Glutamatergic neuron (in vitro differentiated cells): ENCODE results near the gene TWIST2. TPM values are rescaled to one million over a fixed set of nuclear protein-coding genes. Genes with fewer than 3 reads are reported as not detected.

Source experiments
- DNase-seq: peaks from one replicate; pipeline ENCODE4 v3.0.0; 2022
- H3K27ac Mint-ChIP-seq: one replicate; pipeline ENCODE4 v1.8.0; 2020; ENCODE audit warnings: mild to moderate bottlenecking, mixed read lengths, inconsistent platforms; ENCODE audit not compliant: unreplicated experiment
- H3K27me3 Mint-ChIP-seq: one replicate; pipeline ENCODE4 v1.8.0; 2020; ENCODE audit warnings: mild to moderate bottlenecking, moderate library complexity, mixed read lengths, inconsistent platforms; ENCODE audit not compliant: unreplicated experiment
- H3K36me3 Mint-ChIP-seq: one replicate; pipeline ENCODE4 v1.8.0; 2020; ENCODE audit warnings: mild to moderate bottlenecking, mixed read lengths, inconsistent platforms; ENCODE audit not compliant: unreplicated experiment
- H3K4me1 Mint-ChIP-seq: one replicate; pipeline ENCODE4 v1.8.0; 2020; ENCODE audit warnings: mild to moderate bottlenecking, low read depth, mixed read lengths, inconsistent platforms; ENCODE audit not compliant: unreplicated experiment
- H3K4me3 Mint-ChIP-seq: one replicate; pipeline ENCODE4 v1.8.0; 2020; ENCODE audit warnings: mild to moderate bottlenecking, mixed read lengths, inconsistent platforms; ENCODE audit not compliant: unreplicated experiment
- H3K9me3 Mint-ChIP-seq: one replicate; pipeline ENCODE4 v1.8.0; 2020; ENCODE audit warnings: mild to moderate bottlenecking, moderate library complexity, mixed read lengths, inconsistent platforms; ENCODE audit not compliant: unreplicated experiment
- total RNA-seq: library from RNA; stranded (reverse); fragmentation: NEBNext Ultra II Directional; extraction: Animal tissue kit (Norgen Biotek cat#: 25700); gene quantifications from one replicate; pipeline ENCODE4 v1.2.1, GENCODE V29; 2021; ENCODE audit not compliant: unreplicated experiment
- TF ChIP-seq, protein P1 (sequence below): fragments of 200-600 bp; sonication (generic); IDR thresholded peaks from one replicate; pipeline ENCODE4 v1.5.0; 2021; ENCODE audit not compliant: partially characterized antibody, unreplicated experiment

Gene TWIST2
- total RNA-seq, 1 donor from 2014 or later = not detected

DNA sequence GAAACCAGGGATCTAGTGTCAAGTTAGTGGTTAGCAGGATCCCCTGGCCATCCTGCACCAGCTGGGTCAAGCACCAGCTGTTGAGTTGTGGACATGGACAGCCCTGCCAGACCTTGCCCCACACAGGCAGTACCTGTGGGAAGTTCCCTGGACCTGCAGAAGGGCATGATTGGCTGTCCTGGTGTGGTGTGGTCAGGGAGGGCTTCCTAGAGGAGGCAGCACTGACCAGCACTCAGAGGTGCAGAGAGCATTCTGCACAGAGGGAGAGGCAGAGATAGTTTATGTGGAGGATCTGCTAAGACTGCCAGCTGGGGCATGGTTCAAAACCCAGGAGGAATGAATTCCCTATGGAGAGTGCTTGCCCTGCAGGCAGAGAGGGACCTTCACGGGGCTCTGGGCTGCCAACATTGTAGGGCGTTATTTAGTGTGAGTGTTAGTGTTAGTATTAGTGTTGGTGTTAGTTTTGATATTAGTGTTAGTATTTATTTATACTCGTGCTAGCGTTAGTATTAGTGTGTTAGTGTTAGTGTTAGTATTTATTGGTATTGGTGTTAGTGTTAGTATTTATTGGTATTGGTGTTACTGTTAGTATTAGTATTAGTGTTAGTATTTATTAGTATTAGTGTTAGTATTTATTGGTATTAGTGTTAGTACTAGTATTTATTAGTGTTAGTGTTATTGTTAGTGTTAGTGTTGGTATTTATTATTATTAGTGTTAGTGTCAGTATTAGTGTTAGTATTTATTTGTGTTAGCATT lies 31.9 kb downstream of the TWIST2 start:
- Mint-ChIP-seq H3K4me1 (no peaks in the 10 kb centered on the region), H3K36me3 (no peaks in the 10 kb centered on the region), H3K9me3 (peaks cover 1% of the 10 kb centered on the region), H3K27me3 (peaks cover 7% of the 10 kb centered on the region), H3K27ac (no peak overlapping the region), H3K4me3 (no peak overlapping the region)
- TF ChIP-seq, protein P1, sequence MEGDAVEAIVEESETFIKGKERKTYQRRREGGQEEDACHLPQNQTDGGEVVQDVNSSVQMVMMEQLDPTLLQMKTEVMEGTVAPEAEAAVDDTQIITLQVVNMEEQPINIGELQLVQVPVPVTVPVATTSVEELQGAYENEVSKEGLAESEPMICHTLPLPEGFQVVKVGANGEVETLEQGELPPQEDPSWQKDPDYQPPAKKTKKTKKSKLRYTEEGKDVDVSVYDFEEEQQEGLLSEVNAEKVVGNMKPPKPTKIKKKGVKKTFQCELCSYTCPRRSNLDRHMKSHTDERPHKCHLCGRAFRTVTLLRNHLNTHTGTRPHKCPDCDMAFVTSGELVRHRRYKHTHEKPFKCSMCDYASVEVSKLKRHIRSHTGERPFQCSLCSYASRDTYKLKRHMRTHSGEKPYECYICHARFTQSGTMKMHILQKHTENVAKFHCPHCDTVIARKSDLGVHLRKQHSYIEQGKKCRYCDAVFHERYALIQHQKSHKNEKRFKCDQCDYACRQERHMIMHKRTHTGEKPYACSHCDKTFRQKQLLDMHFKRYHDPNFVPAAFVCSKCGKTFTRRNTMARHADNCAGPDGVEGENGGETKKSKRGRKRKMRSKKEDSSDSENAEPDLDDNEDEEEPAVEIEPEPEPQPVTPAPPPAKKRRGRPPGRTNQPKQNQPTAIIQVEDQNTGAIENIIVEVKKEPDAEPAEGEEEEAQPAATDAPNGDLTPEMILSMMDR = no peak
- no peak for DNase-seq

DNA sequence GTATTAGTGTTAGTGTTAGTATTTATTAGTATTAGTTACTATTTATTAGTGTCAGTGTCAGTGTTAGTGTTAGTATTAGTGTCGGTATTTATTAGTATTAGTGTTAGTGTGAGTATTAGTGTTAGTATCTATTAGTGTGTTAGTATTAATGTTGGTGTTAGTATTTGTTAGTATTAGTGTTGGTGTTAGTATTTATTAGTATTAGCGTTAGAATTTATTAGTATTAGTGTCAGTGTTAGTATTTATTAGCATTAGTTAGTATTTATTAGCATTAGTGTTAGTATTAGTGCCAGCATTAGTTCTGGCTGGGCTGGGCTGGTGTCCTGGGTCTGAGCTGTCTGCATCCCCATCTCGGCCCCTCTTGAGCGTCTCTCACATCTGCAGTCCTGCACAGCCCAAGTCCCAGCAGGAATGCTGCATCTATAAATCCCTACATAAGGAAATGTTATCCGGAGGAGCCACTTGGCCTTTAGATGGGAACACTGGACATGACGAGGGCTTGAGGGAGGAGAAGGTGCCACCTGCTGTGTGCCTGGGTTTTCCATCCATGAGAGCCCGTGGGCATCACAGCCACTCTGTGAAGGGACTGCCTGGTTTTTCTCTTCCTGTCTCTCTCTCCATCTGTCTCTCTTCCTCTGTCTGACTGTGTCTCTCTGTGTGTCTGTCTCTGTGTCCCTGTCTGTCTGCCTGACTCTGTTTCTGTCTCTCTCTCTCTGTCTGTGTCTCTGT lies 33.6 kb downstream of the TWIST2 start:
- DNase-seq = no peak
- TF ChIP-seq, protein P1 = no peak
- Mint-ChIP-seq H3K4me3 (no peak overlapping the region), H3K27ac (no peak overlapping the region), H3K9me3 (peaks cover 1% of the 10 kb centered on the region), H3K4me1 (no peaks in the 10 kb centered on the region), H3K36me3 (no peaks in the 10 kb centered on the region), H3K27me3 (peaks cover 6% of the 10 kb centered on the region)

DNA sequence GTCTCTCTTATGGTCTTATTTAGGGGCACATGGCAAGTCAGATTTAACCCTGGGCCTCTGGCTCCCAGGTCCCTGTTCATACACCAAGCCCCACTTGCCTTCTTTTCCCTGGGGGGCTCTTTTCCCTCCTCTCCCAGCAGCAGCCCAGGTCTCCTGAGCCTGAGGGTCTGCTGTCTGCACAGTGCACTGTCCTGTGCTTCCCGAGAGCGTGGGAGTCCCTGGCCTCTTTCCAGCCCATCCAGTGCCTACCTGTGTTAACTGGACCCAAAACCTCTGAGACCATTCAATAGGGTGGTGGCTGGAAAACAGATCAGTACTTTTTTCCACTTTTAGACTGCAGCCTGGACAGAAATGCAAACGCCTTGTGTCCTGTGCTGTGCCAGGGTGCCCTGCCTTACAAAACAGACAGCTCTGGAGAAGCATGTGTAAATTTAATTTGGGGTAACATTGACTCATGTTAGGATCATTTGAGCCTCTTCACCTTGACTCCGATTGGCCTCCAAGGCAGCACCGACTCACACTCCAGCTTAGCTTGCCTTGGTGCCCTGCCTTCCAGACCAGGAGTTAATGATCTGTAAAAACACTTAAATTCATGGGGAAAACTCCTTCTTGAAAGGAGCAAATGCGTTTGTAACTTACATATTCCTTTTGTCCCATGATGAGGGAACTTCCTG lies 34.3 kb downstream of the TWIST2 start:
- peaks cover 7% of the 10 kb centered on the region for H3K27me3 Mint-ChIP-seq
- TF ChIP-seq, protein P1 = no peak
- H3K36me3 Mint-ChIP-seq = no peaks in the 10 kb centered on the region
- no peaks in the 10 kb centered on the region for H3K4me1 Mint-ChIP-seq
- H3K9me3 Mint-ChIP-seq = peaks cover 1% of the 10 kb centered on the region
- no peak for DNase-seq
- H3K27ac Mint-ChIP-seq = no peak overlapping the region
- H3K4me3 Mint-ChIP-seq = no peak overlapping the region

DNA sequence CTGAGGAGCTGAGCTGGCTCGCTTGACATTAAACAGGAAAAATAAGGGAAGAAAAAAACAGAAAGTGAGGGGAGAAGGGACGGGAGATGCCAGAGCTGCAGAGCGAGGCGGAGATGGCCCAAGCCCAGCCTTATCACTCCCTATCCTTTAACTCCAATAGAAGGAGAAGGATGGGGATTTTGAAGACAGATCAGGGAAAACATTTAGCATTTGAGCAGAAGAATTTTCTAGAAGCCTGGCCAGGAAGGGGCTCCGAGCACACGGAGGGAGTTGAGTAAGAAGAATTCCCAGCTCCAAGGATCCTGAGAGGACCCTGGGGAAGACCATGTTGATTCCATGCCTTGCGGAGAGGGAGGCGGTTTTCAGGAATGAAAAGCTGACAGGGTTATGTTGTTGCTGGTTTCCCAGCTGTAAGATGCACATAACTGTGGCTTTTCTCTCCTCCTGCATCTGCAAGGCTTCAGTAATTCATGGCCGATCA lies 35.6 kb downstream of the TWIST2 start:
- TF ChIP-seq, protein P1 = no peak
- Mint-ChIP-seq H3K27me3 (peaks cover 8% of the 10 kb centered on the region), H3K27ac (no peak overlapping the region)

More for the DNA sequence above, 35.6 kb downstream of the TWIST2 start:
- Mint-ChIP-seq H3K9me3 (peaks cover 1% of the 10 kb centered on the region), H3K4me1 (no peaks in the 10 kb centered on the region), H3K36me3 (no peaks in the 10 kb centered on the region), H3K4me3 (no peak overlapping the region)
- DNase-seq = no peak
